ENCODE results near the gene BAZ2A. TPM values are rescaled to one million over a fixed set of nuclear protein-coding genes. Genes with fewer than 3 reads are reported as not detected.
A peak's percentile ranks its signal among the peaks of the same experiment; 100 is the strongest.

The BAZ2A gene
- total RNA-seq, 1 donor from 2014 or later: 49.0 TPM

DNA sequence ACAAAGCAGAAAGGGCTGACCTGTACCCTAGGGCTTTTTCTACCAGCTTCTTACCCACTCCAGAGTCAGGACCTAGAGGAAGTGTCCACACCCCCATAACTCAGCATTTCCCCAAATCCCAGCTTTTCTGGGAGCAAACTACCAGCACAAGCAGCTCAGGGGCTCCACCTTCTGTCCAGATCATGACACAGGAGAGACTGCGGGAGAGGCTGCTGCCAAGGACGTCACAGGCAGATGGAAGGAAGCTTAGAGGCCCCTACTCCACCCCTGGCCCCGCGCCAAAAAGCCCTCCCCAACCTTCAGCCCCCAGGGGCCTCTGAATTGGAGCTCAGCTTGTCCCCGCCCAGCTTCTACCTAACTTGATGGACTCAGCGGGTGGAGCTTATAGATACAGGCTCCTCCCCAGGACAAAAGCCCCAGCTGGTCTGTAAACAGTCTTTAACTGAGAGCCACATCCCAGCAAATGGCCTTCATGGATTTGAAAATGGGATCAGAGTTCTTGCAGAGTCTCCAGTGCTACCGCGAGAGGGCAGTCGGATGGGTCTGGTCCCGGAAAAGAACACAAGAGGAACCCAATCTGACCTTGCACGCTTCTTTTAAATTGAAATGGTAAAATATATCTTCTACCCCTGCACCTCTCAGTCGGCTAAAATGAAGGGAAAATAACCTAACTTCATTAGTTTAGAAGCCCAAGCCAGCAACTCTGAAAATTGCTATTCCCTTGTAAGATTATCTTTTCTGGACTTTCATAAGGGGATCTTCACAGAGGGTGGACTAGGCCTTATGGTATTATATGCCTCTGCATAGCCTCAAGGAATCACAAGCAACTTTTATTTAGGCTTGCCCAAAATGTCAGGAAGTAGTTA, 6.8 kb upstream of the BAZ2A start:
- intact Hi-C loops (cut with DNase I): loop anchor here (2.0 to 5.0 kb wide), 5 partner anchors 52 to 122 kb away; partner anchors contain the start of genes NACA and PTGES3
- DNase-seq (ENCODE audit: low spot score): peak; percentile 98

DNA sequence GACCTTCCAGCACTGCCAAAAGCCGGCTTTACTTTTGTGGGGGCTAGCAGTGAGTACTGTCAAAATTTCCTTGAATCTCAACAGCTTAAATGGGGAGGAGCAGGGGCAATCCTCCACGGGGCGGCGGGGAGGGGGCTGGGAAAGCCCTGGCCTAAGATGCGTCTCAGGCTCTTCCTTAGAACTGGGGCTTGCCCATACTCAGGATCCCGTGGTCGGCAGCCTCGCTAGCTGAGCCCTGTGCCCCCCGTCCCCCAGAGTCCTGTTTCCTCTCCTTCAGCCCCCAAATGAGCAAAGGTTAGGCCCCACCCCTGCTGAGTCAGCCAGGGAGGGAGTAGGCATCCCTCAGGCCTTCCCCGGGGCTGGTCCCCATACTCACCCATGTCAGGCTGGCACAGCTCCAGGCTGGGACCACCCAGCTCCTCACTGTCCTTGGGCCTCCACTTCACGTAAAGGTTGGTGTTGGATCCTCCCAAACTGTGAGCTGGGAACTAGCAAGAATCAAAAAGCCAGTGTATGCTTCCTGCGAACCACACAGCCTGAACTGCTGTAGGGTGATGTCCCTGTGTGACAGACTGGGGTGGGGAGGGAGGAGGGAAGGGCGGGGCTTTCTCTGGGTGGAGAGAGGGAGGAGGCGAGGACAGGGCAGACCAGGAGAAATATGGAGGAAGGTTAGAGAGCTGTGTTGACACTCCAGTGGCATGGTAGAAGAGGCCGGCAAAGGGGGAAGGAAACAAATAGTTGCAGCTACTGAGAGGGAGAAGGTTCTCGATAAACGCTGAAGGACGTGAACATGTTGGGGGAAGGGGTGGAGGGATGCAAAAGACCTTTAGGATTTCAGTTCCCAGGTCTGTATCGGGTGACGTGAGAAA, 5.9 kb upstream of the BAZ2A start:
- peak; percentile 94 for DNase-seq (ENCODE audit: low spot score)
- intact Hi-C loops (cut with DNase I): loop anchor here (2.0 to 5.0 kb wide), 5 partner anchors 53 to 121 kb away; partner anchors contain the start of genes NACA and PTGES3

DNA sequence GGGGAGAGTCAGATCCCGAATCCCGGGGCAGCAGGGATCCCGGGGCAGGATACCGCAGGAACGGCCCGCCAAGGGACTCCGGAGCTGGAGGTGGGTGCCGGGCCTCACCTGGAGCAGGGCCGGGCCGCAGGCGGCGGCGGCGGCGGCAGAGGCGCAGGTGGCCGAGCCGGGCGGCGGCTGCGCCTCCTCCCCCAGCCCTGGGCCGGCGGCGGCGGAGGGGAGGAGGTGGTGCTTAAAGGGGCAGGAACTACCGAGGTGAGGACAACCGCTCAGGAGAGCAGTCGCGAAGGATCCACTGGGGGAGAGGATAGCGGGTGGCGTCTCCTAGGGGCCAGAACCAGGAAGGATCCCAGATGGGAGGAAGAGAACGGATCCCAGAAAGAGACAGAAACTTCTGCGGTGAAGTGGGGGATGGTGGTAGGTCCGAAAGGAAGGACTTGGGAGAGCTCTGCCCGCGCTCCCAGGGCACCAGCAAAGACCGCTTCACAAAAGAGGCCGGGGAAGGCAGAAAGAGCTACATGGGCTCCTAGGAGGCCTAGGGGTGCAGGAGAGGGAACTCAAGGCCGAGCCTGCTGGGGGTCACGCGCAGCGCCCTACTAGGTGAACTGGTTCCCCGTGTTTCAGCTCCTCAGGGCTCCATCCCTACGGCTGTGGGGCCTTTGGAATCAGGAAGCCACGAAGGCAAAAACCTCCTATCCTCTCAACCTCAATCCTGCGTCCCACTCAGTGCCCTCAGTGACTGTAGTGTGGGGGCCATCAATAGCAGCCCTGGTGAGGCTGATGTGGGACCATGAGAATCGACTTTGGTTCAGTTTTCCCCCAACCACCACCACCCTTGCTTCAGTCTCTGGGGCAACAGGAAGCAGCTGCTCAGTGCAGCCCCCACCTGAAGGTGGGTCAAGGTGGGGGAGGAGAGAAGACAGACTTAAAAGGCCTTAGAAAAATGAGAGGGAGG, 5.0 kb upstream of the BAZ2A start:
- intact Hi-C loops (cut with DNase I): loop anchor here (5.0 kb wide), 1 partner anchor 63 kb away; no protein-coding TSS in a partner anchor
- DNase-seq (ENCODE audit: low spot score): peak; percentile 91

DNA sequence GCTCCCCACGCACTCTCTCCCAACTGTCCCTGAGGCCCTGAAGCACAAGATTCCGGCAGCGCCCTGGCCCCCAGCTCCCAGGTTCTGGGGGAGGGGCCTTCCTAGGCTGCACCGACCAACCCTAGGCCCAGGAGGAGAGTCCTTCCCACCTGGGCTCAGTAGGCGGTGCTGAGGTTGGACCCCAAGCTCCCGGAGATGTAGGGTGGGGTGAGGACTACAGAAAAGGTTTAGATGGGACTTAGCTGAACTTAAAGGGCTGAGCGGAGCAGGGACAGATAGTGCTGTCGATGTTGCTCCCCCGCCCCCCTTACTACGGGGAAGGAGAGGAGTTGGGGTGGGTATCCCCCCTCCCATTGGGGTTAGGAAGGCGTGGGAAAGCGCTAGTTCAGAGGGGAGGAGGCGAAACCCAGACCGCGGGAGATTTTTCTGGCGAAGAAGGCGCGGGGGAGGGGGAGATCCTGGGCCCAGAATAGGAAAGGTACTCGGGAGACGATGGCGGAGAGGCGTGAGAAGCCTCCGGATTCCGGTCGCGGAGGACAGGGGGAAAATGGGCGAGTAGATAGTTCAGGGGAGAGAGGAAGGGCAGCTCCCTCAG, 4.2 kb upstream of the BAZ2A start:
- intact Hi-C loops (cut with DNase I): no loop called here
- no peak for DNase-seq (ENCODE audit: low spot score)

DNA sequence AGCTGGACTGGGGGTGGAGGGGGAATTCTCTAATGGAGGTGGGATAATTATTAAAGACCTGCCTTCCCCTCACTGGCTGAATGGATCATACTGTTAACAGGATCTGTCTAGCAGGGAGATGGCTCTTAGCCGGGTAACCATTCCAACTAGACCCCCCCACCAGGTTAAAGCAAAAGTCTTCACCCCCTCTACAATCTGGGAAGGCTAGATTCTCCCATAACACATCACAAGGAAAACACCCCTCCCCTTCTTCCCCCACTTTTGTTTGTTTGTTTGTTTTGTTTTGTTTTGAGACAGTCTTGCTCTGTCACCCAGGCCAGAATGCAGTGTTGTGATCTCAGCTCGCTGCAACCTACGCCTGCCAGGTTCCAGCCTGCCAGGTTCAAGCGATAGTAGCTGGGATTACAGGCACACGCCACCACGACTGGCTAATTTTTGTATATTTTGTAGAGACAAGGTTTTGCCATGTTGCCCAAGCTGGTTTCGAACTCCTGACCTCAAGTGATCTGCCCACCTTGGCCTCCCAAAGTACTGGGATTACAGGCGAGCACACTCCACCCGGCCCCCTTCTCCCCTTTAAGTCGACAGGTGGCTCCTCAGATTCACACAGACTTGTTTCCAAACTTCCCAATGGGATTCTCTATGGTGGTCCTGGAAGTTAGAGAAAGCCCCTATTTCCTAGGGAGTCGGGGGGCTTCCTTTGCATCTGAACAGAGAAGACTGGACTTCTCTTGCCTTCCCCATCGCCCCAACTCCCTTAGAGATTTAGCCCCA, 3.5 kb upstream of the BAZ2A start:
- DNase-seq (ENCODE audit: low spot score): no peak
- intact Hi-C loops (cut with DNase I): no loop called here

DNA sequence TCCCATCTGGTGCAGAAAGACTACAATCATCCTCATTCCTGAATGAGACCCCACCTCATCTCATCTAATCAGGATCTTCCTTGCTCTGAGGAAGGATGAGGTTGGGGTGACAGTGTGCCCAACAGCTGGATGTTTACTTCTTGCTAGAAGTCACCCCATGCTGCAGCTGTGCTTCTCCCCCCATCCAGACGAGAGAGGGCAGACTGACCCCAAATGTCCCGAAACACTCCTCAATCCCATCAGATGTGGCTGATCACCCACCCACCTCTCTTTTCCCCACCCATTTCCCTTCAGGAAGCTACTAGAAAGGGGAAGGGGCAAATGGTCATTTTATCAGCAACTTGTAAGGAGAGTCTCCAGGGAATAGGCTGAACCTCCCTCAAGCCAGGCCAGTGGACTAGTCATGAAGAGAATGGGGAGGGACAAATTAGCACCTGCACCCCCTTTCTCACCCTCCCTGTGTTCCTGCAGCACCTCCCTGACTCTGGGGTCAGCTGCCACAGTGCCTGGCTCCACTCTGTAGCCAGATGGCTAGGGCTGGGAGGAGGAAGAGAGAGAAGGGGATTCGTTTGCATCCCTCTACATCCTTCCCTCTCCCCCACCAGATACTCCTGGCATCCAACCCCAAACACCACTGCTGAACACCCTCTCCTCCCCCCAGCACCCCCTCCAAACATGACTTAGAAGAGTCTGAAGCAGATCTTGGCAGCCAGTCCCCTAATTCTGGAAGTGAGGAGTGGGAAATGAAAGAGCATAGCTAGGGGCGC, 2.8 kb upstream of the BAZ2A start:
- intact Hi-C loops (cut with DNase I): no loop called here
- DNase-seq (ENCODE audit: low spot score): no peak

DNA sequence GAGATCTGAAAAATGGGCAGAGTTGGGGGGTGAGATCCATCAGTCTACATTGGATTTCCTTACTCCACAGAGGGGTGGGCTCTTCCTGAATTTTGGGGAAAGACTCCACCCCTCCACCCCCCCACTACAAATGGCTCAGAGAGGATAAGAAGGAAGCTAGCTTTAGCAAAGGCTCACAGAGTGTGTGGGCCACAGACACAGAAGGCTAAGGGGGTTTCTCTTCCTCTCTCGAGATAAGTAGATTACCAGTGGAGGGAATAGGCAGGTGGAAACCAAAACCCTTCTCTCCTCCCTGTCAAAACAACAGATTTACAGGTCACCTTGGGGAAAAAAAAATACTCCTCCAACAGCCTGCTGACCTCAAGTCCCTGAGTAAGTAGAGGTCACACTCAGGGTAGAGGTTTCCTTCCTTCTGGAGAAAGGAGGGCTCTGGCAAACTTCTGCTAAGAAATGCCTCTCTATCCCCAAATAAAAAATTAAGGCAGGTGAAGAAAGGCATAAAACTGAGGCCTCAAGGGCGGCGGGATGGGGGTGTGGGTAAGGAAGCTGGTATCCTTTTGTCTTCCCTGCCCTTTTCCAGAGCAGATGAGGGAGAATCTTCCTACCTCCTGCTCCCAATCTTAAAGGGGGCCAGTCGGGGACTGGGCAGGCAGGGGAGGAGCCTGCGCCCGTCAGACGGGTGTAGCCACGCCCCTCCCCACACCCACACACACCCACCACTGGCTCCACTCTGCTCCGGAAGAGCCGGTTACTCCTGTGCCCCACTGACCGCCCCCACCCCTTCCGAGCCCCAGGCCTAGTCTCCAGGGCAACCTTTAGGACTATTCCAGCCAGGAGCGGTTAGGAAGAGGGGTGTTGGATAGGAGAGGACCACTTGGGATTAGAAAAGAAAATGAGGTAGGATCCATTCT, 1.9 kb upstream of the BAZ2A start:
- DNase-seq (ENCODE audit: low spot score): peak; percentile 88
- intact Hi-C loops (cut with DNase I): no loop called here

DNA sequence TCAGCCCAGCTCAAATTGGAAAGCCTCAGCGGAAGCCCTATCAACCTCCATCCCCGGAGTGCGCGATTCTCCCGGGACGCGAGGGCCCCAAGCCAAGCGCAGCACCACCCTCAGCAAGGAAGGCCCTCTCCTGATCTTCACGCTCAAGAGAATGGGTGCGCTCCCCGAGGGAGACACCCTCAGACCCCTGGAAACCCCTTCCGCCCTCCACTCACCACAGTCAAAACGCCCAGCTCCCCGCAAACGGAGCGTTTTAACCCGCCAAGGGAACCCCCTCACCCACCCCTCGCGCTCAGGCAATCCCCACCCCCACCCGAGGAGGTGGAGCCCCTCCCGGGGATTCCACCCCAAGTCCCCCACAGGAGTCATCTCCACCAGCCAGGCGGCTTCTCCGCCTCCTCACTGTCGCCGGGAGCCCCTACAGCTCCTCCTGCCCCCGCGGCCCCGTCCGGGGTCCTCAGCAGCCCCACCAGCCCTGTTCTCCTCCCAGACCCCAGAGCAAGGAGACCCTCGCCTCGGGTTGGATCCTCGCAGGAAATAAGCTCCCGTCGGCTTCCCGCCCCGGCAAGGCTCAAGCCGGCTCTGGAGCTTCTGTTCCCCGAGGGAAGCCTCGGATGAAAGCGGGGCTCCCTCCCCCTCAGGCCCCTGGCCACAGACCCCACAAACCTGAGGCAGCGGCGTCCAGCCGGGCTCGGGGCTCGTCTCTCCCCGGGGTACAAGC, 507 bp downstream of the BAZ2A start:
- no peak for DNase-seq (ENCODE audit: low spot score)
- intact Hi-C loops (cut with DNase I): no loop called here

DNA sequence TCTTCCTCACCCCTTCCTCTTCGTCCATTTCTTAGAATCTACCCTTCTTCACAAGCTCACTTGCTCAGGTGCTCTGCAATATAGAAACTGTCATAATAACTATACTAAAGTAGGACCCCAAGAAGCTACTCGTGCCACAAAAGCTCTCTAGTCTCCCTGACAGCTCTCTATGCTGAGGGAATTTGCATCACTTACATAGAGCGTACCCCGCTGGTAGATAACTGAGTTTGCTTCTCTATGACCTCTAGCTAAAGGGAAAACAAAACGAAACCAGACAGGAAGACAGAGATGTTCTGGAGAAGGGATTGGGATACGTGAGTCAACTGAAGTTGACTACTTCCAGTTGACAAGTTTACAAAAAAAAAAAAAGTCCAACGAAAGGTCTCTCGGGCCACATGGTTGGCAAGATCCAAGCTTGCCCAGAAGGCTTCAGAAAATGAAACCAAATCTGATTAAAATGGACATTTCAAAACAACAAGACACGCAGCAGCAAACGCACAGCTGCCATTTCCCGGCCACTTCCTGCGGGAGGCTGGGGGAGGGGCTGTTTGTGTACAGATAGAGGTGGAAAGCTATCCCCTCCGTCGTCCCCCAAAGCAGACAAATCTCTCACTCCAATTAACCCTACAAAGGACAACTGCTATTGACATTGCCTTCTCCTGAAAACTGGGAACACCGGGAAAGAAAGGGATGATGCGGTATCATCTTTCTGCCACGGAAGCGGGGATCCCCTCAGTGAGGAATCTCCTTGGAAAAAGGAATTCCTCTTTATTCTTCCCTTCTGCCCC, 1.3 kb downstream of the BAZ2A start:
- no peak for DNase-seq (ENCODE audit: low spot score)
- intact Hi-C loops (cut with DNase I): no loop called here

DNA sequence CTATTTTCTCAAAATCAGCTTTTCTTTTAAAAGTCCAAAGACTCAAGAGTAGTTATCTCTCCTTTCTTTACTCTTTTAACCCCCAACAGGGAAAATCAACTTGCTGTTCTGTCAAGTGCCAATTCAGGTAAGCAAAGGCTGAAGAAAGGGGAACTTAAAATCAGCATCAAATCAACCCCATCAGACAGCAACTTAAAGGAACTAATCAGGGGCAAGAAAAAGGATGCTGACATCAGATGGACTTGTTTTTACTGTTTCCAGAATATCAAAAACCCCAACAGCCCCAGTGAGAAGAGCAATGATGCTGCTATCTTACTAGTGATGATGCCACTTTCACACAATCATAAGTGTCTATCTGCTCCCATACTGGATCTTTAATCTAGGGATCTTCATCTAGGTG, 3.4 kb downstream of the BAZ2A start:
- intact Hi-C loops (cut with DNase I): no loop called here
- no peak for DNase-seq (ENCODE audit: low spot score)

DNA sequence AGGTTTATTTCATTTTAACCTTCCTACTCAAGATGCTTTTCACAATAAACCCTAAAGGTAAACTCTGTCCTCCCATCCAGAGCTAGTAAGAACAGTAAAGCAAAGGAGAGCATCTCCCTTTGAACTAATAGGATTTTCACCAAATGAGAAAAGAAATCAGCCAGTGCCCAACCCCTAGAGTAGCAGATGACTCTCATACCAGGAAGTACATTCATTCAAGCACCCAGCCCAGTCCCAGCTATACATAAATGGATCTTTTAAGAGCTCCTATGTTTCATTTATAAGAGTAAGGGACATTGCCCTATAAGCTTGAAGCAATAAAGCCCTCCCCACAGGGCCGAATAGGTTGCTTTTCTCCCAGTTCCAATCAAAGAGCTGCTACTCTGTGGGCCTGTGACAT, 7.6 kb downstream of the BAZ2A start:
- intact Hi-C loops (cut with DNase I): no loop called here
- DNase-seq (ENCODE audit: low spot score): no peak

DNA sequence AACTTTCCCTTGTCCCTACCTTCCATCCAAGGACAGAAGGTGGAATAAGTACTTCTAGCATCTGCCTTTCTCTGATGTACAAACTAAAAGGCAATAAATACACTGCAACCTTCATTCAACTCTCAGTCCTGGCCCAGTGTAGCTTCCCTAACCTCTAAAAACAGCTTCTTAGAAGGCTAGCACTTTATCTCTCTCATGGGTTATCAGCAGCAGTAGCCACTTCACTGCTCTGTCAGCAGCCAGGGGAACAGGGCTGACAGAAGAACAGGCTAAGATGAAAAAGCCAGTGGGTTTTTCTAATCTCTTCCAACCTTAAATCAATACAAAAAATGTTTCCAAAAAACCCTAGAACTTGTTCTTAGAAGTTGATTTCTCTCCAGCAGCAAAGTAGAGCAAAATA, 13.2 kb downstream of the BAZ2A start:
- no peak for DNase-seq (ENCODE audit: low spot score)
- intact Hi-C loops (cut with DNase I): loop anchor here (2.0 to 10.0 kb wide), 2 partner anchors 24 to 292 kb away; no protein-coding TSS in a partner anchor

DNA sequence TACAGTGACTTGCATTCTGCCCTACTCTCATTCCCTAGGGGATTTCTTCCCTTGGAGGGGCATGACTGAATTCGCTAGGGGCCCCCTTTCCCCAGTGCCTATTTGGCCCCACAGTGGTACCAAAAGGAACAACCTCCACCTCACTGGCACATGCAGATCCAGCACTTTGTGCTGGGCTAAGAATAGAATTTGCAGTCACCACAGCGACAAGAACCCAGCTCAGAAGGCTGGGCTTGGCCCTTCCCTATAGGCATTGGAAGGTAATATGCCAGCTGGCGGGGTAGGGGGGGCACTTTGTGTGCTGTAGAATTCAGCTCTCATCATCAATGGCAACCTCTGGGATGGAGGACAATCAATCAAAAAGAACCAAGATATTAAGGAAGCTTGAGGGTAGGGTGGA, 13.9 kb downstream of the BAZ2A start:
- DNase-seq (ENCODE audit: low spot score): no peak
- intact Hi-C loops (cut with DNase I): loop anchor here (2.0 to 10.0 kb wide), 2 partner anchors 25 to 291 kb away; no protein-coding TSS in a partner anchor

DNA sequence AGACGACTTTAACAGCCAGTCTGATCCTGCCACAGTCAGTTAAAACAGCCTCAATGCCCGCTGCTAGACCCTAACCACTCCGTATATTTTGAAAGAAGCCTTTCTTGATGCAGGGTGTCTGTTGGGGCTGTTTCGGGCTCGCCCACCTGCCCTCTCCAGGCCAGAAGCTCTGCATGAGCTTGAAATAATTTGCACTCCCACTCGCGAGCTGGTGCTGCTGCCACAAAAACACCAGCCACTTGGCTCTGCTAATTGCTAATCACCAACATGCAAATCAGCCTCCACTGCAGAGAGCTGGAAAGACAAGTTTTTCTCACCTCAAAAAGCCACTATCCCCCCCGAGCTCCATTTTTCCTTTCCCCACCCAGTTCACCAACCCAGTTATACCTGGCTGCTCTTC, 15.5 kb downstream of the BAZ2A start:
- DNase-seq (ENCODE audit: low spot score): no peak
- intact Hi-C loops (cut with DNase I): loop anchor here (10.0 kb wide), 1 partner anchor 290 kb away; no protein-coding TSS in a partner anchor

DNA sequence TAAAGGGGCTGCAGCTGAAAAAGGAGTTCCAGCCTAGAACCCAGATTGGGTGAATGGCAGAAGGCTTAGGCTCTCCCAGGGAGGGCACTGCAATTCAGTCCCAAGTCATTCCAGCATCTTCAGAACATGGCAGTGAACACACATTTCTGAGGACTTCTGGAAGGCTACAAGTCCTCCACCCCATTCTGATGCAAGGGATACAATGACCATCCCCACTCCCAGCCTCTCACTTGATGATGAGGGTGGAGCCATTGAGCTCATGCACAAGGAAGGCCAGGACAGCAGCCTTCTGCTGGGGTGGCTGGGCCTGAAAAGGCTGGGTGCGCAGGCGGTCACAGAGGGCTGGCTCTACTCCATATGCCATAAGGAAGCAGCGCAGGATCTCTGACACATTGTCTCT, 25.8 kb downstream of the BAZ2A start:
- intact Hi-C loops (cut with DNase I): no loop called here
- DNase-seq (ENCODE audit: low spot score): no peak
